Loucy (cell line): ENCODE data around the gene LRRC14B.
"Not testable (repeated sequence)": the region's sequence is repeated elsewhere in the genome, so short reads cannot be mapped to it uniquely, and the experiment has no call there.

Experiments
- CTCF ChIP-seq: fragments of 200-600 bp; sonication (generic); conservative IDR thresholded peaks from 2 replicates; pipeline ENCODE4 v1.5.1; 2014; ENCODE audit warnings: mild to moderate bottlenecking, antibody characterized with exemption, low read length
- EZH2phosphoT487 ChIP-seq: fragments of 200-600 bp; IDR thresholded peaks from 2 replicates; pipeline ENCODE4 v1.6.1; 2018; ENCODE audit warnings: antibody characterized with exemption, mild to moderate bottlenecking, moderate library complexity, borderline replicate concordance

DNA sequence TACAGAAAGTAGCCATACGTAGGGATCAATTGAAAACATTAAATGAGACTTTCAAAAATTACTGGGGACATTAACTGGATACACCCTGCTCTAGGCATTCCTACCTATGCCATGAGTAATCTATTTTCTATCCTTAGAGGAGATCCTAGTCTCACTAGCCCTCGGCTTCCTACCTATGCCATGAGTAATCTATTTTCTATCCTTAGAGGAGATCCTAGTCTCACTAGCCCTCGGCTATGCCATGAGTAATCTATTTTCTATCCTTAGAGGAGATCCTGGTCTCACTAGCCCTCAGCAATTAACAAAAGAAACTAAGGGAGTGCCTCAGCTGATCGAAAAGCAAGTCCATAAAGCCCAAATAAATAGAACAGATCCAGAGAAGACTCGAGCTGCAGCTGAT lies 54.4 kb downstream of the LRRC14B start:
- TF ChIP-seq CTCF, EZH2phosphoT487: not testable (repeated sequence)
